Type B pancreatic cell (in vitro differentiated cells): Measurements from ENCODE around the gene AIG1. TPM values are rescaled to one million over a fixed set of nuclear protein-coding genes. Genes with fewer than 3 reads are reported as not detected.
"Not testable (repeated sequence)": the region's sequence is repeated elsewhere in the genome, so short reads cannot be mapped to it uniquely, and the experiment has no call there.

ENCODE experiments used
- DNase-seq: peaks from one replicate; pipeline ENCODE4 v3.0.0; 2021; ENCODE audit warnings: mixed read lengths; ENCODE audit not compliant: unreplicated experiment; ENCODE audit errors: extremely low spot score
- H3K27ac Mint-ChIP-seq: 2 replicates; pipeline ENCODE4 v1.8.0; 2021; ENCODE audit warnings: mild to moderate bottlenecking, mixed read lengths
- H3K27me3 Mint-ChIP-seq: 2 replicates; pipeline ENCODE4 v1.8.0; 2021; ENCODE audit warnings: mixed read lengths
- H3K36me3 Mint-ChIP-seq: 2 replicates; pipeline ENCODE4 v1.8.0; 2021; ENCODE audit warnings: mixed read lengths
- H3K4me1 Mint-ChIP-seq: one replicate; pipeline ENCODE4 v1.8.0; 2021; ENCODE audit warnings: mixed read lengths; ENCODE audit not compliant: unreplicated experiment
- H3K4me3 Mint-ChIP-seq: 2 replicates; pipeline ENCODE4 v1.8.0; 2021; ENCODE audit warnings: mild to moderate bottlenecking, mixed read lengths
- H3K9me3 Mint-ChIP-seq: 2 replicates; pipeline ENCODE4 v1.8.0; 2021; ENCODE audit warnings: mixed read lengths
- total RNA-seq: library from RNA; stranded (reverse); gene quantifications from 2 replicates; pipeline ENCODE4 v1.2.1, GENCODE V29; 2021; ENCODE audit warnings: low replicate concordance
- TF ChIP-seq, protein P1 (sequence below): fragments of 200-600 bp; sonication (generic); conservative IDR thresholded peaks from 2 replicates; pipeline ENCODE4 v1.5.0; 2021; ENCODE audit warnings: antibody characterized with exemption, mild to moderate bottlenecking

The AIG1 gene
- total RNA-seq, 1 donor from 2014 or later: 34.3 TPM

DNA sequence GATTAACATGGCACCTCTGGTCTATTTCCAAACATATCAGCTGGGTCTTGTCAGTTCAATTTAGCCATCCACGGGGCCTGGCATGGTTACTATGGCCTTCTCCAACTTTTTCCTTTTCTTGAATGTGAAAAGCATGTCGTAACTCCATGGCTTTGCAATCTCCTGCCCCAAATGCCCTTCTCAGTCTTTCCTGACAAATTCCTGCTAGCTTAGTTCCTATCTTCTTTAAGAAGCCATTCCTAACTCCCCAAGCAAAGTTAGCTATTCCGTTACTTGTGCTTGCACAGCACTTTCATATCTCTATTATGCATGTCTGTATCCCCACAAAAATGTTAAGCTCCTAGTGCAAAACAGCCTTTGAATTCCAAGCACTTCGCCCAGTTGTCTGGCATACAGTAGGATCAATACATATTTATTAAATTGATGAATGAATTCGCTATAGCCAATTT lies 105.6 kb downstream of the AIG1 start:
- H3K9me3 Mint-ChIP-seq: no peaks in the 10 kb centered on the region
- H3K27me3 Mint-ChIP-seq: no peaks in the 10 kb centered on the region
- H3K4me3 Mint-ChIP-seq: no peak overlapping the region
- no peak overlapping the region for H3K27ac Mint-ChIP-seq
- TF ChIP-seq, protein P1, sequence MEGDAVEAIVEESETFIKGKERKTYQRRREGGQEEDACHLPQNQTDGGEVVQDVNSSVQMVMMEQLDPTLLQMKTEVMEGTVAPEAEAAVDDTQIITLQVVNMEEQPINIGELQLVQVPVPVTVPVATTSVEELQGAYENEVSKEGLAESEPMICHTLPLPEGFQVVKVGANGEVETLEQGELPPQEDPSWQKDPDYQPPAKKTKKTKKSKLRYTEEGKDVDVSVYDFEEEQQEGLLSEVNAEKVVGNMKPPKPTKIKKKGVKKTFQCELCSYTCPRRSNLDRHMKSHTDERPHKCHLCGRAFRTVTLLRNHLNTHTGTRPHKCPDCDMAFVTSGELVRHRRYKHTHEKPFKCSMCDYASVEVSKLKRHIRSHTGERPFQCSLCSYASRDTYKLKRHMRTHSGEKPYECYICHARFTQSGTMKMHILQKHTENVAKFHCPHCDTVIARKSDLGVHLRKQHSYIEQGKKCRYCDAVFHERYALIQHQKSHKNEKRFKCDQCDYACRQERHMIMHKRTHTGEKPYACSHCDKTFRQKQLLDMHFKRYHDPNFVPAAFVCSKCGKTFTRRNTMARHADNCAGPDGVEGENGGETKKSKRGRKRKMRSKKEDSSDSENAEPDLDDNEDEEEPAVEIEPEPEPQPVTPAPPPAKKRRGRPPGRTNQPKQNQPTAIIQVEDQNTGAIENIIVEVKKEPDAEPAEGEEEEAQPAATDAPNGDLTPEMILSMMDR: no peak
- H3K36me3 Mint-ChIP-seq: peaks cover 13% of the 10 kb centered on the region
- H3K4me1 Mint-ChIP-seq: peaks cover 8% of the 10 kb centered on the region
- DNase-seq: no peak

DNA sequence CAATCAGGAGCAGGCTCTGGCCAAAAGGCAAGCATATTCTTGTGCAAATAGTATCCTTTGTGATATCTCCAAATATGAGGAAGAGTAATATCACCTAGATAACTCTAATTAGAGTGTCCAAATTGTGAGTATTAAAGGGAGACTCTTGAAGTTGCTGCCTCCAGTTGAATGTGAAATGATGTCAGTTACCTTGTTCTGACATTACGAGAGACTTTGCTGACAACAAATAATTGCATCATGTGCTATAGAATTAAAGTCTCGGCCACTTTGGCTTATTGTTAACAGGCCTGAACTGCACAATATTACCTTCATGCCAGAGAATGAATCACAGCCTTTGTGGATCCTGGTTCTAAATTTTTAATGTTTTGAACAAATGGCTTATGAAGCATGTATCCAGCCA lies 106.5 kb downstream of the AIG1 start:
- Mint-ChIP-seq H3K4me1 (peaks cover 8% of the 10 kb centered on the region), H3K27me3 (no peaks in the 10 kb centered on the region), H3K4me3 (no peak overlapping the region), H3K9me3 (no peaks in the 10 kb centered on the region), H3K36me3 (peaks cover 20% of the 10 kb centered on the region), H3K27ac (no peak overlapping the region)
- TF ChIP-seq, protein P1: no peak
- DNase-seq: no peak

- not testable (repeated sequence) for H3K4me3 Mint-ChIP-seq, H3K27ac Mint-ChIP-seq
Measured at GRCh38 chr6:143168396-143168816, 107.7 kb downstream of the AIG1 start.

DNA sequence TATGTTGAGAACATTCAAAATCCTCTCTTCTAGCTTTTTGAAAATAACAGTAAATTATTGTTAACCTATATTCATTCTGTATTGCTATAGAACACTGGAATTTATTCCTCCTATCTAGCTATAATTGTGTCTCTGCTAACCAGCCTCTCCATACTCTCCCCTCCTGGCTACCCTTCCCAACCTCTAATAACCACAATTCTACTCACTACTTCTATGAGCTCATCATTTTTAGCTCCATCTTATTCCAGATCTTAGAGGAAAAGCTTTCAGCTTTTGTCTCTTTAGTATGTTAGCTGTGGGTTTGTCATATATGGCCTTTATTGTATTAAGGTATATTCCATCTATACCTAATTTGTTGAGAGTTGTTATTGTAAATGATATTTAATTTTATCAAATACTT lies 108.8 kb downstream of the AIG1 start:
- peaks cover 33% of the 10 kb centered on the region for H3K36me3 Mint-ChIP-seq
- H3K27me3 Mint-ChIP-seq: no peaks in the 10 kb centered on the region
- no peak overlapping the region for H3K27ac Mint-ChIP-seq
- H3K4me3 Mint-ChIP-seq: no peak overlapping the region
- TF ChIP-seq, protein P1: no peak
- H3K4me1 Mint-ChIP-seq: peaks cover 6% of the 10 kb centered on the region
- H3K9me3 Mint-ChIP-seq: peaks cover 7% of the 10 kb centered on the region
- no peak for DNase-seq

More at GRCh38 chr6:143168396-143168816, 107.7 kb downstream of the AIG1 start:
- not testable (repeated sequence) for H3K27me3 Mint-ChIP-seq, DNase-seq, H3K4me1 Mint-ChIP-seq, H3K9me3 Mint-ChIP-seq
- H3K36me3 Mint-ChIP-seq: peaks cover 27% of the 10 kb centered on the region

- Mint-ChIP-seq H3K9me3 (peaks cover 27% of the 10 kb centered on the region), H3K4me1 (no peaks in the 10 kb centered on the region), H3K27ac (no peak overlapping the region), H3K27me3 (no peaks in the 10 kb centered on the region), H3K36me3 (peaks cover 50% of the 10 kb centered on the region), H3K4me3 (no peak overlapping the region)
- TF ChIP-seq, protein P1: no peak
- no peak for DNase-seq
Measured at GRCh38 chr6:143174516-143174915, 113.8 kb downstream of the AIG1 start.

GRCh38 chr6:143174951-143175350 lies 114.3 kb downstream of the AIG1 start:
- Mint-ChIP-seq H3K4me1 (no peaks in the 10 kb centered on the region), H3K27me3 (no peaks in the 10 kb centered on the region), H3K4me3 (no peak overlapping the region), H3K27ac (no peak overlapping the region), H3K36me3 (peaks cover 48% of the 10 kb centered on the region), H3K9me3 (peaks cover 27% of the 10 kb centered on the region)
- TF ChIP-seq, protein P1: no peak
- no peak for DNase-seq
